Kidney glomerular epithelial cell (primary cell): ENCODE results near the gene PSMB2.
A peak's percentile ranks its signal among the peaks of the same experiment; 100 is the strongest.
"Not testable (repeated sequence)": the region's sequence is repeated elsewhere in the genome, so short reads cannot be mapped to it uniquely, and the experiment has no call there.

Experiments
- DNase-seq: peaks from one replicate; lab custom pipeline; 2025; lab: John Stamatoyannopoulos, UW

Gene PSMB2

DNA sequence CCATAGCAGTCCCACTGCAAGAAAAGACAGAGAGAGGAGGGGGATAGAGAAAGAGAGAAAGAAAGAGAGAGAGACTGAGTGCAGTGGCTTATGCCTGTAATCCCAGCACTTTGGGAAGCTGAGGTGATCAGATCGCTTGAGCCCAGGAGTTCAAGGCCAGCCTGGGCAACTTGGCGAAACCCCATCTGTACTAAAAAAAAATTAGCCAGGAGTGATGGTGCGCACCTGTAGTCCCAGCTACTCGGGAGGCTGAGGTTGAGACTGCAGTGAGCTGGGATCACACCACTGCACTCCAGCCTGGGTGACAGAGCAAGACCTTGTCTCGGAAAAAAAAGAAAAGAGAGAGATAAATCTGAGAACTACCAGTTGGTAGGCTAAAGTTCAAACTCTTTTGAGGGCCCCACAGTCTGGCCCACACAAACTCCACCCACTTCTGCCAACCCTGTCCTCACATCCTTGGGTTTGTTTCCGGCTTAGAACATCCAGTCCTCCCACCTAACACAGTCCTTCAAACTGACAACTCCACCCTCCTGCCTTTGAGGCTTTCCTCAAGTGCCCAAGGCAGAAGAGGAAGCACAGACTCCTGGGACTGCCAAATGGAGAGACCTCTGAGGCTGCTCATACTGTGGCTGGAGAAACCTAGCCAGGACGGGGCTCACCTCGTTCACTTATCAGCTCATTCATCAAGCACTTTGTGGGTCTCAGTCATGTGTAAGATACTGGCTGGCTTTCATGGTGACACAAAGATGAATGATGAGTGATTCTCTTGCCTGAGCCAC lies 48.1 kb downstream of the PSMB2 start:
- no peak for DNase-seq

DNA sequence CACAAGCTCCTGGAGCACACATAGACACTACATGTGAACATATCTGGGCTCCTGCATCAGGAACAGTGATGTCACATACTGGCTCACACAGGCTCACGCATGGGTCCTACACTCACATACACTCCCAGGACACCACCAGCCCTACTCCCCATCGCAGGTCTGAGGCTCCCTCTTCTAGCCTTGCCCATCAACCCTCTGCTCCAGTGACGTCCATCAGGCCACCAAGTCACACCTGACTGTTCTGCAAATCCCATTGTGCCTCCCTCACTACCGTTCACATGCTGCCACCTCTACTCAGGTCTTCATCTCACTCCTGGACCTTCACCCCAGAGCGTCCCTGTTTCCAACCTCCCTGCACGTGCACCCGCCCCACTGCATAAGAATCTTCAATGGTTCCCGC lies 50.1 kb downstream of the PSMB2 start:
- DNase-seq: no peak

DNA sequence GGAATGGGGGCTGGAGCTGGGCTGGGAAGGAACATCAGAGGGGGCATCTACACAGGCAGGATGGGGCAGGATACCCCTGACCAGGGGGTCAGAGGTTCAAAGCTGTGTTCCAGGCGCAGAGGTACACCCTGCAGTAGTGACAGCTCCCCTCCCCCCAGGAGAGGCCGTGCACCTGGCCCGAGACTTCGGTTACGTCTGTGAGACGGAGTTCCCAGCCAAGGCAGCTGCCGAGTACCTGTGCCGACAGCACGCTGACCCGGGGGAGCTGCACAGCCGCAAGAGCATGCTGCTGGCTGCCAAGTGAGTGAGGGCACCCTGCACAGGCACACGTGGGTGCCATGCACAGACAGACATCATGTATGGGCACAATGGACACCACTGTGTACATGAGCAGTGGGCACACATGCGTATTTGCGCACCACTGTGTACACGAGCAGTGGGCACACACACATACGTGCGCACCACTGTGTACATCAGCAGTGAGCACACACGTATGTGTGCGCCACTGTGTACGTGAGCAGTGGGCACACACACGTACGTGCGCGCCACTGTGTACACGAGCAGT lies 50.8 kb downstream of the PSMB2 start:
- no peak for DNase-seq

DNA sequence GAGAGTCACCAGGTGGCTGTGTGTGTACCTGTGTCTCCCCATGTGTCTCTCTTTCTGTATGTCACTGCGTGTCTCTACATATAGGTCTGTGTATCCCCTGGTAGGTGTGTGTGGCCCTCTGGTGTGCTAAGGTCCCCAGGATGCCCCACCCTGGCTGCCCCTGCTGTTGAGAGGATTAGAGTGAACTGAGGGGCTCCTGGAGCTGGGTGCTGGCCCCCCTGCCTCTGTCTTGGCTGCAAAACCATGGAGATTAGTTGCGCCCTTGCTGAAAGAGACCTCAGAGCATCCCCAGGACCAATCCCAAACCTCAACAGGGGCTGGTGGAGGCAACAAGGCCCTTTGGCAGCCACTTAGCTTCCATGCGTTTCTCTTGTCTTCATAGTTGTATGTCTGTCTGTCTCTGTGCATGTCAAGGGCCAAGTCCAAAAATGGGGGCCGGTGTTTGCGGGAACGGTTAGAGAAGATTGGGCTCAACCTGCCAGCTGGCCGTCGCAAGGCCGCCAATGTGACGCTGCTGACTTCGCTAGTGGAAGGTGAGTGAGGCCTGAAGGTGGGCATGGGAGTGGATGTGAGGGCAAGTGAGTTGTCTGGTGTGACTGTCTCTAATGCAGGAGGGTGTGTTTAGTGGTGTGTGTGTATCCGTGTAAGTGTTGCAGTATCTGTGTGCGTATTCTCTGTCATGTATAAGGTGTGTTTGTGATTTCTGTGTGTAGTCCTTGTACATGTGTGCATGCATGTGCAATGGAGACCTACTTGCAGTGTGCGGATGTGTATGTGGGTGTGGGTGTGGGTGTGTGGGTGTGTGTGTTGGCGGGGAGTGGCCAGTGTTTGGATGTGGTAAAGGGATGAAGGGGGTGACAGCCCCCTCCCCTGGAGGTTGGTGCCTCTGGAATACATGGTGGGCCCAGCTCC lies 51.6 kb downstream of the PSMB2 start:
- DNase-seq: no peak

DNA sequence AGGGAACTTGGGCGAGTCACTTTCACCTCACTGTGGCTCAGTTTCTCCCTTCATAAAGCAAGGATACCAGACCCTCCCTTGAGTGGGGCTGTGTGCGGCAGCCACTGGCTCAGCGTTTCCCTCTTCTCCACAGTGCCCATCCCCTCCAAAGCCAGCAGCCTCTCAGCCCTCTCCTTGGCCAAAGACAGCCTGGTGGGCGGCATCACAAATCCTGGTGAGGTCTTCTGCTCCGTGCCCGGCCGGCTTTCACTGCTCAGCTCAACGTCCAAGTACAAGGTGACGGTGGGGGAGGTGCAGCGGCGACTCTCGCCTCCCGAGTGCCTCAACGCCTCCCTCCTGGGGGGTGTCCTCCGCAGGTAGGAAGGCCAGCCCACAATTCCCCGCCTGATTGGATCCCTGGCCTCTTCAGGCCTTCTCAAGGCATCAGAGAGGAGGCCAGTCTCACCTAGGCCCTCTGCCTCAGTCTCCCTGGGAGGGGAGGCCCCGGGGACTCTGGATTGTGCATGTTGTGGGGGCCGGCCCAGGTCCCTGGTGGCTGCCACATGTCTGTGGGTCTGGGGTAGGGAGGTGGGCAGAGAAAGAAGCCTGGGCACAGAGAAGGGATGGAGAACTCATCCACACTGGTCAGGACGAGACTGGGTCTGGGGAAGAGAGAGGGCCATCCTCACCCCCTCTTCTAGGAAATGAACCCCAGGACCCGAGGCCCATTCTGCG lies 53.0 kb downstream of the PSMB2 start:
- no peak for DNase-seq

DNA sequence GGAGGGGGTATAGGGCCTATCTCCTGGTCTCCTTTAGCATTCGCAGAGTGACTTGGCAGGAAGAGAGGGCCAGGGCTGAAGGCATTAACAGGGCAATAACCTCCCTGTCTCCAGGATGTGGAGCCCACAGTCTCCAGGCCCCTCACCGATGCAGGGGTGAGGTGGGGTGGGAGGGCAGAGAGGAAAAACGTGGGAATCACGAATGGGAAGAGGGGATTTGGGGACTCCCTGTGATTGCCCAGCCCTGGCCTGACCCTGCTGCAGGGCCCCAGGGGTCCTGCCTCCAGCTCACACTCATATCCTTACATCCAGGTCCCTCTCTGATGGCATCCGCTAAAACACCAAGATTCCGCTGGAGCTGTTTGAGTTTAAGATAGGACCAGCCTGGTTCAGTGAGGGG lies 53.6 kb downstream of the PSMB2 start:
- DNase-seq: no peak

DNA sequence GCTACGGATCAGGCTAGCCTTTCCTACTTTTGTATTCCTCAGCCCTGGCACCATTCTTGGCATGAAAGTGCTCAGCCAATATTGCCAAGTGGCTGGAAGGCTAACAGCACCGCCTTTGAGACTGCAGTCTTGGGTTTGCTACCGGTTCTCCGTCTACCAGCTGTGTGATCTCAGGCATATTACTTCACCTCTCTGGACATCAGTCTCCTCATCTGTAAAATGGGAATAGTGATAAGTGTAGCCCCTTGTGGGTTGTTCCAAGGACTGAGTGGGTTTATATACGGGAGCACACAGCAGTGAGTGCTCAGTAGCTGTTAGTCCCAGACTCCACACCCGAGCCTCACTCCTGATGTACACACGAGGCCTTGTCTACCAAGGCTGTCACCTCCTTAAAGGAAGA lies 54.5 kb downstream of the PSMB2 start:
- no peak for DNase-seq

DNA sequence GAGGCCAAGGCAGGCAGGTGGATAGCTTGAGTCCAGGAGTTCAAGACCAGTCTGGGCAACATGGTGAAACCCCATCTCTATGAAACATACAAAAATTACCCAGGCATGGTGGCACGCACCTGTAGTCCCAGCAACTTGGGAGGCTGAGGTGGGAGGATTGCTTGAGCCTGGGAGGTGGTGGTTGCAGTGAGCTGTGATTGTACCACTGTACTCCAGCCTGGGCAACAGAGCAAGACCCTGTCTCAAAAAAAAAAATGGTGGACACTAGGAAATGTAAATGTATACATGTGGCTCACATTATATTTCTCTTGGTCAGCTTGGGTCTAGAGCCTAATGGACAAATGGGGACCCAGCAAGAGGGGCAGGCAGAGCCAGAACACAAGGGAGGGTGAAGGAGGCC lies 55.5 kb downstream of the PSMB2 start:
- not testable (repeated sequence) for DNase-seq

DNA sequence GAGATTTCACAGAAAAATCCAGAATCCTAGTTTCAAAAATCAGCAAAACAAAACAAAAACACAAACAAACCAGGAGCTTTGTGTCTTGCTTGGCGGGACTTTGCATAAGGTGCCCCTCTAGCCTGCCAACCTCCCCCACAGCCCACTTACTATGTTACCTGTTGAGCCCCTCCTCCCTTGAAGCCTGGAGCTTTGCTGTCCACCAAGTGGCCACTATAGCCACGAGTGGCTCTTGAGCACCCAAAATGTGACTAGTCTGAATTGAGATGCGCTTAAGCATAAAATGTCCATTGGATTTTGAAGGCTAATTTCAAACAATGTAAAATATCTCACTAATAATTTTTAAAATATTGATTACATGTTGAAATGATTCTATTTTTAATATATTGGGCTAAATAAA lies 56.0 kb downstream of the PSMB2 start:
- no peak for DNase-seq

DNA sequence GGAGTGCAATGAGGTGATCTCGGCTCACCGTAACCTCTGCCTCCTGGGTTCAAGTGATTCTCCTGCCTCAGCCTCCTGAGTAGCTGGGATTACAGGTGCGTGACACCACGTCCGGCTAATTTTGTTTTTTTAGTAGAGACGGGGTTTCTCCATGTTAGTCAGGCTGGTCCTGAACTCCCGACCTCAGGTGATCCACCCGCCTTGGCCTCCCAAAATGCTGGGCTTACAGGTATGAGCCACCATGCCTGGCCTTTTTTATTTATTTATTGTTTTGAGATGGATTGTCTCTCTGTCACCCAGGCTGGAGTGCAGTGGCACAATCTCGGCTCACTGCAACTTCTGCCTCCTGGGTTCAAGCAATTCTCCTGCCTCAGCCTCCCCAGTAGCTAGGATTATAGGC lies 59.7 kb downstream of the PSMB2 start:
- not testable (repeated sequence) for DNase-seq

DNA sequence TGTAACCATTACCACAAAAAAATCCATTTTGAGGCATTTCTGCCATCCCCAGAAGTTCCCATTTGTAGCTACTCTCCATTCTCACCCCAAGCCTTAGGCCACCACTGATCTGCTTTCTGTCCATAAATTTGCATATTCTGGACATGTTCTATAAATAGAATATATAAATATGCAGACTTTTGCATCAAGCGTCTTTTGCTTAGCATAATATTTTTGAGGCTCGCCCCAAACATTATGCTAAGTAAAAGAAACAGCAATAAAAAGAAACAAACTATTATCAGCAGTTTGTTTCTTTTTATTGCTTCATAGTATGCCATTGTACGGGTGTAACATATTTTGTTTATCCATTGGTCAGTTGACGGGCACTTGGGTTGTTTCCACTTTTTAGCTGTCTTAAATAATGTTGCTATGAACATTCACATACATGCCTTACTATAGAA lies 60.4 kb downstream of the PSMB2 start:
- DNase-seq: no peak

DNA sequence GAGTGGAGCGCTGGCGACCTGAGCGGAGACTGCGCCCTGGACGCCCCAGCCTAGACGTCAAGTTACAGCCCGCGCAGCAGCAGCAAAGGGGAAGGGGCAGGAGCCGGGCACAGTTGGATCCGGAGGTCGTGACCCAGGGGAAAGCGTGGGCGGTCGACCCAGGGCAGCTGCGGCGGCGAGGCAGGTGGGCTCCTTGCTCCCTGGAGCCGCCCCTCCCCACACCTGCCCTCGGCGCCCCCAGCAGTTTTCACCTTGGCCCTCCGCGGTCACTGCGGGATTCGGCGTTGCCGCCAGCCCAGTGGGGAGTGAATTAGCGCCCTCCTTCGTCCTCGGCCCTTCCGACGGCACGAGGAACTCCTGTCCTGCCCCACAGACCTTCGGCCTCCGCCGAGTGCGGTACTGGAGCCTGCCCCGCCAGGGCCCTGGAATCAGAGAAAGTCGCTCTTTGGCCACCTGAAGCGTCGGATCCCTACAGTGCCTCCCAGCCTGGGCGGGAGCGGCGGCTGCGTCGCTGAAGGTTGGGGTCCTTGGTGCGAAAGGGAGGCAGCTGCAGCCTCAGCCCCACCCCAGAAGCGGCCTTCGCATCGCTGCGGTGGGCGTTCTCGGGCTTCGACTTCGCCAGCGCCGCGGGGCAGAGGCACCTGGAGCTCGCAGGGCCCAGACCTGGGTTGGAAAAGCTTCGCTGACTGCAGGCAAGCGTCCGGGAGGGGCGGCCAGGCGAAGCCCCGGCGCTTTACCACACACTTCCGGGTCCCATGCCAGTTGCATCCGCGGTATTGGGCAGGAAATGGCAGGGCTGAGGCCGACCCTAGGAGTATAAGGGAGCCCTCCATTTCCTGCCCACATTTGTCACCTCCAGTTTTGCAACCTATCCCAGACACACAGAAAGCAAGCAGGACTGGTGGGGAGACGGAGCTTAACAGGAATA lies 64.0 kb downstream of the PSMB2 start:
- DNase-seq: no peak

DNA sequence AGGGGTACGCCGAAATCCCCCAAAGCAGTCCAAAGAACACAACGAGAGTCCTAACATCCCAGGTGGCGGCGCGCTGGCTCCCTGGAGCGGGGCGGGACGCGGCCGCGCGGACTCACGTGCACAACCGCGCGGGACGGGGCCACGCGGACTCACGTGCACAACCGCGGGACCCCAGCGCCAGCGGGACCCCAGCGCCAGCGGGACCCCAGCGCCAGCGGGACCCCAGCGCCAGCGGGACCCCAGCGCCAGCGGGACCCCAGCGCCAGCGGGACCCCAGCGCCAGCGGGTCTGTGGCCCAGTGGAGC lies 64.6 kb downstream of the PSMB2 start:
- DNase-seq: not testable (repeated sequence)

DNA sequence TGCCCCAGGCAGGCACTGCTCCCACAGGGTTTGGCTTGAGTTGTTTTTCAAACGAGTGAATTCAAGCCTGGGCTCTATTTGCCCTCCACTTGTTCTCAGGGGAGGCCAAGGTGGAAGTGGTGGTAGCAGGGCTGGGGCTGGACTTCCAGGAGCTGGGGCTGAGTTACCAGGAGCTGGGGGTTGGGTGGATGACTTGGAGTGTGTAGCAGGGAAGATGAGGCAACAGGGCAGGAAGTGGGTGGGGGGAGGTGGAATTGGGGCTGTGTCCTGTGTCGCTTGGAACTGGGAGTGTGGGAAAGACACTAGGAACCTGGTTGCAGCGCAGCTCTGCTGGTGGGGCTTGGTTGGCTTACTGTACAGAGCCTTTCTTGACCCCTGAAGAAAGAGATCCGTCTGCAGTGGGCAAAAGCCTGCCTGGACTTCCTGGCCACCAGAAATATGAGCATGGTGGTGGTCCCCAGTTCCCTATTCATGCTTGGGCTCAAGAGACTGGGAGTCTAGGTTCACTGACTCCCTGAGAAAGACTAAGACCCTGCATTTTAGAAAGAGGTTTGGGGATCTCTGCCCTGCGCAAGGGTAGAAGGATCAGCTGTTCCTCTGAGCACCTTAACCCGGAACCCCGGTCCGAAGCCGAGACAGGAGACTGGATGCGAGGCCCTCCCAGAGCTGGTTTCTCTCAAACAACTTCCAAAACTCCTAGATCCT lies 65.1 kb downstream of the PSMB2 start:
- no peak for DNase-seq

DNA sequence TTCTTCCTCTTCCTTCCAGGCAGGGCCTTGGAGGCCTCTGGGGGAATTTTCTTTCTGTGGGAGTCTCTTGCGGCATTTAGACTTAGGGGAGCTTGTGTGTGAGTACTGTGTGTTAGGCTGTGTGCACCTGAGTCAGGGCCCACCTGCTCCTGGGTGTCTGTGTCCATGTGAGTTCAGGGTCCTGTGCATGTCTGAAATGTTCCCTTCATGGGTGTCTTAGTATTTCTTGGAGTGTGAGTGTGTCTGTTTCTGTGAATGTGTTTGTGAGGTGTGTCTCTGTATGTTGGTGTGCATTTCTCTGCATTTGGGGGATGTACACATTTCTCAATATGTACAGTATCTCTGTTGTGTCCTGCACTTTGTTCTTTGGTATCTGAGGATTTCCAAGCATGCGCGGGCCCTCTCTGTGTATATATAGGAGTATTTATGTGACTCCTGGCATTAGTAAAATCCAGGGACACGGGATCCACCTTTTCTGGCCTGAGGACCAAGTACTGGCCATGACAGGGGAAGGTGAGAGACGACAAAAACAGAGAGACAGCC lies 65.8 kb downstream of the PSMB2 start:
- no peak for DNase-seq

DNA sequence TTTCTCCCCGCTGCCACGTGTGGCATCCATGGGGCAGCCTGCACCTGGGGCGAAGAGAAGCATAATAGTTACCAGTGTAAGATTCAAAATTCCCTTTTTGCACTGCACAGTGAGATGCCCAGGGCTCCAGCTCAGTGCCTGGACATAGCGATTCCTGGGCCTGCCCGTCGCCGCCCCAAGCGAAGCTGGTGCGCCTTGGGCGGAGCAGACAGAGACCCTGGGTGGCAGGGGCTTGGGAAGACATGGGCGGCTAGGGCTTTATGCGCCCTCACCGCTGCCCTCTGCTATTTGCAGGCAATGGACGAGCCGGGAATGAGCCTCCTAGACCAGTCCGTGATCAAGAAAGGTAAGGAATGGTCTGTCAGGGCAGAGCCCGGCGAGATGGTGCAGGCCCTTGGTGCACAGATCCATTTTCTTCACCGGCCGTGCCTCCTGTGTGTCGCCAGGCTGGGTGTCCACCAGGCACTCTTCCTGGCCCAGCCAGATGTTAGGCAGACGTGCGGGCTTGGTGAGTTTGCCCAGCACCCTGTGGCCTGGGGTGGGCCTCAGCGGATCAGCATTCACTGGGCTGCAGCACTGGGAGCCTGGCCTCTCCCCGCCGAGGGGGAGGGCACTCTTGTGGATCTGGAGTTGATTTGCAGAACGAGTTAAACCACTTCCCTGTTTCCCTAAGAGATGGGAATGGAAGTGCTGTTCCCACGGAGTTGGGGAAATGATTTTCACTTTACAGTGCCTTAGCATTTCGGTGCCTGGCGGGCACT lies 66.5 kb downstream of the PSMB2 start:
- no peak for DNase-seq

DNA sequence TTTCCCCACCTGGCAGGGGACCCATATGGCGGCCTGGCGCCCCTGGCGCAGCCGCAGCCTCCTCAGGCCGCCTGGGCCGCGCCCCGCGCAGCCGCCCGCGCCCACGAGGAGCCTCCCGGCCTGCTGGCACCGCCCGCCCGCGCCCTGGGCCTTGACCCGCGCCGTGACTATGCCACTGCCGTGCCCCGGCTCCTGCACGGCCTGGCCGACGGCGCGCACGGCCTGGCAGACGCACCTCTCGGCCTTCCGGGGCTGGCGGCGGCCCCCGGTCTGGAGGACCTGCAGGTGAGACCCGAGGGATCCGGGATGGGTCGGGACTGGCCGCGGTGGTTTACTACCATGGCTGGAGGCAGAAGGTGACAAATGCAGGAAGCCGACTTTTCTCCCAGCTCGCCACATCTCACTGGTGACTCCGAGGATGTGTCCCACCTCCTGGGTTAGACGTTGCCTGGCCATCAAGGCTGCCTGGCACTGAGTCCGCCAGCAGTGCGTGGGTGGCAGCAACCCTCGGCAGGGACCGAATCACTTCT lies 67.1 kb downstream of the PSMB2 start:
- DNase-seq: no peak

DNA sequence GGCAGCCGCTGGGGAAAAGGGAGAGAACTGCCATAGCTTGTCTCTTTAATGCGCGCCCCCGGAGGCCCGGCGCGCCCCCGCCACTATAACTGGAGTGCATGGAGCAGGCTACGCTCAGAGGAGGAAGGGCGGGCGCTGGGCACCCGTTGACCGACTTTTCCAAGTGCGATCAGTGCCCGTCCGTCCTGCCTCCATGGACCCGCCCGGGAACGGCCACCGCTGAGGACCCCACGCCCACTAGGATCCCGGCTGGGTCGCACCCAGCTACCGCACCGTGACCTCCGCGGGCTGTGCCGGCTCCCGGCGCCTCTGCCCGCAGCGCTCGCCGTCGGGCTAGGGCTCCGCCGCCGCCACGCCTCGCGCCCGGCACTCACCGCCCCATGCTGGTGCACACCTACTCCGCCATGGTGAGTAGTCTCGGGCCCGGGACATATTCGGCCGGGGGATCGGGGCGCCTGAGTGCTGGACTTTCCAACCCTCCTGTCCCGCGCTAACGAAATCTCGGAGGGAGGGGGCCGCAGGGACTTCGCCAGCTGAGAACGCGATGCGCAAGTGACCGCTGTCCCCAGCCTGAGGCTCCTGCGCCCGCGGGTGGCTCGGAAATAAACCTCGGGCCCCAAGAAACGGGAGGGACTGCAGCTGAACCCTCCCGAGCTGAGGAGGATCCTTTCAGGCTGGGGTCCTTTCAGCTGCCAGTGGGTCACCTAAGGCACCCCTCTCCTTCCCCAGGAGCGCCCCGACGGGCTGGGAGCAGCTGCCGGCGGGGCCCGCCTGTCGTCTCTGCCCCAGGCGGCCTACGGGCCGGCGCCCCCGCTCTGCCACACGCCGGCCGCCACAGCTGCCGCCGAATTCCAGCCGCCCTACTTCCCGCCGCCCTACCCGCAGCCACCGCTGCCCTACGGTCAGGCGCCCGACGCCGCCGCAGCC lies 67.9 kb downstream of the PSMB2 start, which contains the start of gene TFAP2E:
TFAP2E (plus strand) TSS at position 117 of the 927 bp plus-strand sequence; CDS start at position 381, 264 bp downstream.
- peak; percentile 12 for DNase-seq
